Measurements from ENCODE around the gene TAOK1. TPM values are rescaled to one million over a fixed set of nuclear protein-coding genes. Genes with fewer than 3 reads are reported as not detected.
"Not testable (repeated sequence)": the region's sequence is repeated elsewhere in the genome, so short reads cannot be mapped to it uniquely, and the experiment has no call there.

The TAOK1 gene
- total RNA-seq, 1 donor from 2014 or later = 41.9 TPM

DNA sequence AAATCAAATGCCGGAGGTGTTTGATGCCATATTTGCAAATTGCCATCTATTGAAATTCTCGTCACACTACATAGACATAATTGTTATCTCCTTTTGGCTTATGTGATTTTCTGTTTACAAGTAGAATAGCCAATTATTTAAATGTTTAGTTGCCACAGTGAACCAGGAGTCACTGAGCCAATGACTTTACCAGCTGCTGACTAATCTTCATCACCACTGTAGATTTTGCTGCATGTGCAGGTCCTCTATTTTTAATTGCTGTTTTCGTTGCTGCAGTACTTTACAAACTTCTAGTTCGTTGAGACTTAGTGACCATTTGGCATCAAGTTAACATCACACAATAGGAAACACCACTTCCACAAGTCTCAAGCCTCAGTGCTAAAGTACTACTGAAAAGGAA lies 153.9 kb downstream of the TAOK1 start:
- H3K27me3 Mint-ChIP-seq (ENCODE audit: low read depth) = no peaks in the 10 kb centered on the region
- H3K9me3 Mint-ChIP-seq = no peaks in the 10 kb centered on the region
- peaks cover 33% of the 10 kb centered on the region for H3K36me3 Mint-ChIP-seq (ENCODE audit: low read depth)
- intact Hi-C loops (cut with micrococcal nuclease) = no loop called here
- no peak overlapping the region for H3K4me3 Mint-ChIP-seq (ENCODE audit: low read depth)
- no peak for DNase-seq (ENCODE audit: low spot score)
- peaks cover 10% of the 10 kb centered on the region for H3K4me1 Mint-ChIP-seq (ENCODE audit: low read depth)
- H3K27ac Mint-ChIP-seq = no peak overlapping the region

DNA sequence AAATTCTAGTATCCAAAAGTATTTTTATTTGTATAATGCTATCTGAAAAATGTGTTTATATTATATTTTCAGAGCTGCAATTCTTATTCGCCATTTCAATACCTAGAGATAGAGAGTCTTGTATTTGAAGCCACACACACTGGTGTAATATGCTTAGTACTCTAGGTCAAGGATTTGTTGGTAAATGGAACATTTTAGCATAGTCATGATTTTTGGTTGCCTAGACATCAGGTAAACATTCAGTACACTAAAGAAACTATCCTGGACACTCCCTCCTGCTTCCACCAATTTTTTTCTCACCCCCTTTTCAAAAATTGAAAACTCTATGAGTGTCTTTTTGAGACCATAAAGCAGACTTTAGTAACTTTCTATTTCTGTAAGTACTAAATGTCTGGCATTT lies 155.9 kb downstream of the TAOK1 start:
- H3K9me3 Mint-ChIP-seq = no peaks in the 10 kb centered on the region
- no peak for DNase-seq (ENCODE audit: low spot score)
- H3K4me3 Mint-ChIP-seq (ENCODE audit: low read depth) = no peak overlapping the region
- no peak overlapping the region for H3K27ac Mint-ChIP-seq
- H3K36me3 Mint-ChIP-seq (ENCODE audit: low read depth) = peaks cover 36% of the 10 kb centered on the region
- H3K27me3 Mint-ChIP-seq (ENCODE audit: low read depth) = no peaks in the 10 kb centered on the region
- intact Hi-C loops (cut with micrococcal nuclease) = no loop called here
- H3K4me1 Mint-ChIP-seq (ENCODE audit: low read depth) = peaks cover 10% of the 10 kb centered on the region

DNA sequence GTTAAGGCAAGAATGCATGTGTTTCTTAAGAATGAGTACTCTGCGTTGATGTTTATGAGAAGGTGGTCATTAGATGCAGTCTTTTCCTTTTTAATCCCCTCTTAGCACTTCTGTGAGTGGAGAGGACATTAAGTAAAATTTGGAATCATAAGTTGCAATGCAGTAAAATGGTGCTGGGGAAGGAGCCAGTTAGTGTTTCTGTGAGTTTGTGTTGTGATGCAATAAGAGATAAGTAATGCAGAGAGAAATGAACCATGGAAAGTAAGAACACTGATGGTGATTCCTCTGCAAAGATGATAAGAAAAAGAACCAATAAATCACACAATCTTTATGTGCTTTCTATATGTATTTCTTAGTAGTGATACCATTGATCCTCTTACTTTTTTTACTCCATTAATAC lies 156.7 kb downstream of the TAOK1 start:
- peaks cover 10% of the 10 kb centered on the region for H3K4me1 Mint-ChIP-seq (ENCODE audit: low read depth)
- no peak for DNase-seq (ENCODE audit: low spot score)
- no peaks in the 10 kb centered on the region for H3K9me3 Mint-ChIP-seq
- no peak overlapping the region for H3K27ac Mint-ChIP-seq
- intact Hi-C loops (cut with micrococcal nuclease) = no loop called here
- no peaks in the 10 kb centered on the region for H3K27me3 Mint-ChIP-seq (ENCODE audit: low read depth)
- H3K4me3 Mint-ChIP-seq (ENCODE audit: low read depth) = no peak overlapping the region
- H3K36me3 Mint-ChIP-seq (ENCODE audit: low read depth) = peaks cover 40% of the 10 kb centered on the region

DNA sequence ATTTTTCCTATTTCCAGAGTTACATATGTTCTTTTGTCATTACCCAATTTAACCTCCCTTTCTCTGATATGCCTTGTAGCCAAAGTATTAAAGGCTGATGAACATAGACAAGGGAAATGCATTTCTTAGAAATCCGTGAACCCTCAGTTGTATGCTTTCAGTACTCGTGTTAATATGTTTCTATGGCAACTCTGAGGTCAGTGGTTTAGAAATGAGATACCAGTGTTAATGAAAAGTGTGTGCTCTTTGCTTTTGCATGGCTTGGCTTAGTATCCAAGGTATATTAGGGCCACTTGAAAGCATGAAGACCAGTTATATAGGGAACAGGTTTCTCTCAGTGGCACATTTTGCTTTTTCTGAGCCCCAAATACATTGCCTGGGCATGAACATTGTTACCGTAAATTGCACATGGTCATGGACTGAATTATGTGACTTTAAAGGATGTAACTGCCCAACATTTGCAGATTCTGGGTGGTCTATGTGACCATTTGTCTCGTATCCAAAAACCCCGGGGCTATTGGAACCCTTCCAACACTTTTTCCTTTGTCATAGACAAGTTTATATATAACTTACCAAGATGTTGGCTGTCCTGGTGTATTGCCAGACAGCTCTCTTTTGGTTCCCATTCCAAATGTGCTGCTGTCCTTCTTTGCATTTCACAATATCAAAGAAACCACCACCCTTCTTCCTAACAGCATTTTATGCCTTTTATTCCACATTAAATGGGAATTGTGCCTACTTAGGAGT lies 159.2 kb downstream of the TAOK1 start:
- DNase-seq (ENCODE audit: low spot score) = no peak
- Mint-ChIP-seq H3K9me3 (no peaks in the 10 kb centered on the region), H3K27ac (no peak overlapping the region), H3K4me3 (ENCODE audit: low read depth) (no peak overlapping the region), H3K4me1 (ENCODE audit: low read depth) (peaks cover 10% of the 10 kb centered on the region), H3K36me3 (ENCODE audit: low read depth) (peaks cover 24% of the 10 kb centered on the region), H3K27me3 (ENCODE audit: low read depth) (no peaks in the 10 kb centered on the region)
- intact Hi-C loops (cut with micrococcal nuclease) = no loop called here

DNA sequence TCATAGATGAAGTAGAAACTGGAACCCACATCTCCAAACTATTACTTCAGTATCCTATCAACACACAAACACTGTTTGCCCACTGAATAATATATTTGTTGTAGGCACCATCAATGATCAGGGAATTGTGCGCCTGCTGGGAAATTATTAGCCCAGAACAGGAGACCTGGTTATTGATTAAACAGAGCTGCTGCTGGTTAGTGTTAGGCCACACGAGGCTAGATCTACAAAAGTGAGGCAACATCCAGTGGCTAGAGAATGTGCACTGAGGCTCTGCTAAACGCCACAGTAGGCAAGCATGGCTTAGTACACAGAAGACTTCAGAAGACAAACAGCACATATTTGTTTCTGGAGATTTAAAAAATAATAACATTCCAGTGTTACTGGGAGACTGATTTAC lies 165.7 kb downstream of the TAOK1 start:
- H3K9me3 Mint-ChIP-seq = no peaks in the 10 kb centered on the region
- no peak overlapping the region for H3K27ac Mint-ChIP-seq
- peaks cover 20% of the 10 kb centered on the region for H3K4me1 Mint-ChIP-seq (ENCODE audit: low read depth)
- H3K36me3 Mint-ChIP-seq (ENCODE audit: low read depth) = peaks cover 19% of the 10 kb centered on the region
- H3K4me3 Mint-ChIP-seq (ENCODE audit: low read depth) = no peak overlapping the region
- no peaks in the 10 kb centered on the region for H3K27me3 Mint-ChIP-seq (ENCODE audit: low read depth)
- DNase-seq (ENCODE audit: low spot score) = no peak
- intact Hi-C loops (cut with micrococcal nuclease) = no loop called here

- Mint-ChIP-seq H3K27ac (no peak overlapping the region), H3K4me3 (ENCODE audit: low read depth) (no peak overlapping the region), H3K36me3 (ENCODE audit: low read depth) (peaks cover 28% of the 10 kb centered on the region), H3K9me3 (no peaks in the 10 kb centered on the region), H3K4me1 (ENCODE audit: low read depth) (peaks cover 23% of the 10 kb centered on the region), H3K27me3 (ENCODE audit: low read depth) (no peaks in the 10 kb centered on the region)
- intact Hi-C loops (cut with micrococcal nuclease) = no loop called here
- DNase-seq (ENCODE audit: low spot score) = no peak
Observed at GRCh38 chr17:29557085-29557738, 167.0 kb downstream of the TAOK1 start.

GRCh38 chr17:29557739-29558116 lies 167.6 kb downstream of the TAOK1 start:
- Mint-ChIP-seq H3K27me3 (ENCODE audit: low read depth) (no peaks in the 10 kb centered on the region), H3K4me1 (ENCODE audit: low read depth) (peaks cover 23% of the 10 kb centered on the region), H3K4me3 (ENCODE audit: low read depth) (no peak overlapping the region), H3K9me3 (no peaks in the 10 kb centered on the region), H3K27ac (no peak overlapping the region), H3K36me3 (ENCODE audit: low read depth) (peaks cover 31% of the 10 kb centered on the region)
- intact Hi-C loops (cut with micrococcal nuclease) = no loop called here
- DNase-seq (ENCODE audit: low spot score) = no peak

DNA sequence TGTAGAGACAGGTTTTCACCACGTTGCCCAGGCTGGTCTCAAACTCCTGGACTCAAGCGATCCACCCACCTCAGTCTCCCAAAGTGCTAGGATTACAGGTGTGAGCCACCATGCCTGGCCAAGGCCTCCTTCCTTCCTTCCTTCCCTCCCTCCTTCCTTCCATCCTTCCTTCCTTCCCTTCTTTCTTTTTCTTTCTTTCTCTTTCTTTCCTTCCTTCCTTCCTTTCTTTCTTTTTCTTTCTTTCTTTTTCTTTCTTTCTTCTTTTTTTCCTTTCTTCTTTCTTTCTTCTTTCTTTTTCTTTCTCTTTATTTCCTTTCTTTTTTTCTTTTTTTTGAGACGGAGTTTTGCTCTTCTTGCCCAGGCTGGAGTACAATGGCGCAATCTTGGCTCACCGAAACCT lies 168.0 kb downstream of the TAOK1 start:
- H3K4me3 Mint-ChIP-seq (ENCODE audit: low read depth); DNase-seq (ENCODE audit: low spot score); intact Hi-C loops (cut with micrococcal nuclease); H3K27me3 Mint-ChIP-seq (ENCODE audit: low read depth); H3K27ac Mint-ChIP-seq; H3K9me3 Mint-ChIP-seq: not testable (repeated sequence)
- H3K36me3 Mint-ChIP-seq (ENCODE audit: low read depth) = peaks cover 35% of the 10 kb centered on the region
- peaks cover 23% of the 10 kb centered on the region for H3K4me1 Mint-ChIP-seq (ENCODE audit: low read depth)

- H3K27ac Mint-ChIP-seq = no peak overlapping the region
- peaks cover 30% of the 10 kb centered on the region for H3K4me1 Mint-ChIP-seq (ENCODE audit: low read depth)
- H3K36me3 Mint-ChIP-seq (ENCODE audit: low read depth) = peaks cover 42% of the 10 kb centered on the region
- H3K9me3 Mint-ChIP-seq = no peaks in the 10 kb centered on the region
- intact Hi-C loops (cut with micrococcal nuclease) = loop anchor here (10.0 kb wide), 1 partner anchor 415 kb away; no protein-coding TSS in a partner anchor
- no peak for DNase-seq (ENCODE audit: low spot score)
- H3K4me3 Mint-ChIP-seq (ENCODE audit: low read depth) = no peak overlapping the region
- H3K27me3 Mint-ChIP-seq (ENCODE audit: low read depth) = no peaks in the 10 kb centered on the region
Observed at GRCh38 chr17:29559640-29560039, 169.5 kb downstream of the TAOK1 start.

DNA sequence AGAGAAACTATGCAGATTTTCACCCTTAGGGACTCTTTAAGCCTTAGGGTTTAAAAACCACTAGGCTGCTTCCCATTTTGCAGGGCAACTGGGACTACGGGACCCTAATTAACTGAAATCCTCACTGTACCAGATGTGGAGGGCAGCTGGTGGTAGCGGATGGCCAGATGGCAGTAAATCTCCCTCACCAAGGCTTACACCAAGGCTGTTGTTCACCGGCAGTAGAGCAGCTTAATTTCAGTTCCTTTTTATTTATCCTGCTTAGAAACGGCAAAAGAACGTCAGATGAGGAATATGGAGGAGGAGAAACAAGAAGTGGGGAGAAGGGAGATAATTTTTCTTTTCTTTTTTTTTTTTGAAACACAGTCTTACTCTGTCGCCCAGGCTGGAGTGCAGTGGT lies 170.2 kb downstream of the TAOK1 start:
- H3K27me3 Mint-ChIP-seq (ENCODE audit: low read depth) = no peaks in the 10 kb centered on the region
- no peak overlapping the region for H3K4me3 Mint-ChIP-seq (ENCODE audit: low read depth)
- peaks cover 42% of the 10 kb centered on the region for H3K36me3 Mint-ChIP-seq (ENCODE audit: low read depth)
- intact Hi-C loops (cut with micrococcal nuclease) = loop anchor here (10.0 kb wide), 1 partner anchor 416 kb away; no protein-coding TSS in a partner anchor
- H3K4me1 Mint-ChIP-seq (ENCODE audit: low read depth) = peaks cover 32% of the 10 kb centered on the region
- H3K9me3 Mint-ChIP-seq = no peaks in the 10 kb centered on the region
- H3K27ac Mint-ChIP-seq = no peak overlapping the region
- no peak for DNase-seq (ENCODE audit: low spot score)

DNA sequence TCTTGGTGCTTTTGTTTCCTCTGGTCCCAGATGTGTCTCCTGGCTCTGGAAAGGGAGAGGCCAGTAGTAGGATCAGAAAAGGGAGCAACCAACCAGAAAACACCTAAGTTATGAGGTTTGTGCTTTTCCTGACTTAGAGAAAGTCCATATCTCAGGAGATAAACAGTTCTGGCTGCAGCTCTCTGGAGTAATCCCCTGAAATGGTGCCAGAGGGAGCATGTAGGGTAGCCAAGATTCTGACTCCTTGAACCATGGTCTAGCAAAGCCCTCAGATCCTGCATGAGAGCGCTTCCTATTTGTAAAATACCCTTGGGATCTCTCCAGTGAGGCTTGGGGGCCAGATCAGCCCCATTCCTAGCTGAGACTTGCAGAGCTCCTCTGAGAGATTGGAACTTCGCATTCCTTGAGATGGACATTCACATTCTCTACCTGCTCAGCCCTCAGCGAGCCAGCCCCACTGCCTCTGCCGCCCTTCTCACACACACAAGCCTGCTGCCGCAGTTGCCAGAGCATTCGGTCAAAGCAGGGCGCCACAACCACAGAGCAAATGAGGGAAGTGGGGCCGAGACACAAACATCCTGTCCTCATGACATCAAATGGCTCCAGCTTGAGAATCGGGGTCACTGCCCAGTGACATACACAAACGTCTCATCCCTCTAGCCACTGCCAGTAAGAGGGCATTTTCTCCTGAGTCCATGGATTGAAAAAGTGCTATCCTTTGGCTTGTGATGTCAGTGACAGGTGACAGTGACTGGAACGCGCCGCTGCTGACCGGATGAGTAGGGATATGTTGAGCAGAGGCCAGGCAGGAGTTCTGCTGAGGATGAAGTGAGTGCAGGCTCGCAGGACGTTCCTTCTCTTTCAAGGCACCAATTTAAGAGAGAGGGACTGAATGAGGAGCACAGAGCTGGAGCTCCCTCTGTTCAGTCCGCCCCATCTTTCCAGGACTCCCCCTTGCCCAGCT lies 171.7 kb downstream of the TAOK1 start:
- Mint-ChIP-seq H3K4me1 (ENCODE audit: low read depth) (peaks cover 36% of the 10 kb centered on the region), H3K4me3 (ENCODE audit: low read depth) (no peak overlapping the region), H3K27me3 (ENCODE audit: low read depth) (no peaks in the 10 kb centered on the region), H3K36me3 (ENCODE audit: low read depth) (peaks cover 47% of the 10 kb centered on the region), H3K9me3 (no peaks in the 10 kb centered on the region), H3K27ac (no peak overlapping the region)
- no peak for DNase-seq (ENCODE audit: low spot score)
- intact Hi-C loops (cut with micrococcal nuclease) = loop anchor here (10.0 kb wide), 1 partner anchor 417 kb away; no protein-coding TSS in a partner anchor

GRCh38 chr17:29562615-29563014 lies 172.5 kb downstream of the TAOK1 start:
- intact Hi-C loops (cut with micrococcal nuclease) = loop anchor here (10.0 kb wide), 1 partner anchor 418 kb away; no protein-coding TSS in a partner anchor
- Mint-ChIP-seq H3K9me3 (no peaks in the 10 kb centered on the region), H3K36me3 (ENCODE audit: low read depth) (peaks cover 47% of the 10 kb centered on the region), H3K27me3 (ENCODE audit: low read depth) (no peaks in the 10 kb centered on the region), H3K27ac (no peak overlapping the region), H3K4me1 (ENCODE audit: low read depth) (peaks cover 28% of the 10 kb centered on the region), H3K4me3 (ENCODE audit: low read depth) (no peak overlapping the region)
- DNase-seq (ENCODE audit: low spot score) = no peak
